ENCODE data around the gene RLN3.
"Not testable (repeated sequence)": the region's sequence is repeated elsewhere in the genome, so short reads cannot be mapped to it uniquely, and the experiment has no call there.

Gene RLN3

GRCh38 chr19:13995878-13996765 lies 31.8 kb upstream of the RLN3 start:
- DNase-seq: no peak

- no peak for DNase-seq
Observed at GRCh38 chr19:13996928-13997630, 30.9 kb upstream of the RLN3 start.

- no peak for DNase-seq
Observed at GRCh38 chr19:13997631-13997962, 30.4 kb upstream of the RLN3 start.

GRCh38 chr19:13998426-13998825 lies 29.5 kb upstream of the RLN3 start:
- no peak for DNase-seq

GRCh38 chr19:13999085-13999484 lies 28.9 kb upstream of the RLN3 start:
- no peak for DNase-seq

- no peak for DNase-seq
Observed at GRCh38 chr19:14000691-14001375, 27.1 kb upstream of the RLN3 start.

- DNase-seq: no peak
Observed at GRCh38 chr19:14002571-14003250, 25.2 kb upstream of the RLN3 start.

GRCh38 chr19:14003251-14004055 lies 24.5 kb upstream of the RLN3 start:
- no peak for DNase-seq

GRCh38 chr19:14004619-14005348 lies 23.2 kb upstream of the RLN3 start:
- peak; percentile 28 for DNase-seq

GRCh38 chr19:14005349-14006084 lies 22.4 kb upstream of the RLN3 start:
- peak; percentile 90 for DNase-seq

GRCh38 chr19:14006085-14006765 lies 21.7 kb upstream of the RLN3 start, which contains the start of gene RFX1:
RFX1 (minus strand) TSS chr19:14006320; CDS start chr19:13993843, 12,477 bp downstream.
- DNase-seq: peak; percentile 98

- no peak for DNase-seq
Observed at GRCh38 chr19:14006766-14007562, 21.0 kb upstream of the RLN3 start.

- no peak for DNase-seq
Observed at GRCh38 chr19:14012378-14012915, 15.5 kb upstream of the RLN3 start.

GRCh38 chr19:14015524-14016035 lies 12.4 kb upstream of the RLN3 start:
- DNase-seq: peak; percentile 91

GRCh38 chr19:14019100-14019499 lies 8.8 kb upstream of the RLN3 start:
- peak; percentile 46 for DNase-seq

- not testable (repeated sequence) for DNase-seq
Observed at GRCh38 chr19:14019739-14020138, 8.2 kb upstream of the RLN3 start.

GRCh38 chr19:14021474-14021873 lies 6.5 kb upstream of the RLN3 start:
- no peak for DNase-seq

- no peak for DNase-seq
Observed at GRCh38 chr19:14022469-14022868, 5.5 kb upstream of the RLN3 start.
